OCI-LY1 (cell line): ENCODE measurements around the gene OVOL1.

Experiments used
- CTCF ChIP-seq: fragments of 200-600 bp; sonication (generic), shearing (Covaris generic); IDR thresholded peaks from 2 replicates; pipeline ENCODE4 v1.5.1; 2017; ENCODE audit warnings: mild to moderate bottlenecking, antibody characterized with exemption, low read length, moderate library complexity, mixed read lengths
- EZH2 ChIP-seq: fragments of 200-600 bp; sonication (generic), shearing (Covaris generic); IDR thresholded peaks from 2 replicates; pipeline ENCODE4 v1.8.0; 2017; ENCODE audit warnings: borderline replicate concordance, mixed run types, mild to moderate bottlenecking, antibody characterized with exemption, low read length, moderate library complexity, mixed read lengths

GRCh38 chr11:65786786-65787636 lies at the start of gene OVOL1:
- TF ChIP-seq CTCF, result no peak
- no peak for TF ChIP-seq EZH2
